NCI-H2196 (cell line): ENCODE results near the gene MUL1.

ENCODE experiments used
- DNase-seq: peaks from one replicate; lab custom pipeline; 2025; ENCODE audit not compliant: unreplicated experiment; lab: John Stamatoyannopoulos, UW

The MUL1 gene, protein sequence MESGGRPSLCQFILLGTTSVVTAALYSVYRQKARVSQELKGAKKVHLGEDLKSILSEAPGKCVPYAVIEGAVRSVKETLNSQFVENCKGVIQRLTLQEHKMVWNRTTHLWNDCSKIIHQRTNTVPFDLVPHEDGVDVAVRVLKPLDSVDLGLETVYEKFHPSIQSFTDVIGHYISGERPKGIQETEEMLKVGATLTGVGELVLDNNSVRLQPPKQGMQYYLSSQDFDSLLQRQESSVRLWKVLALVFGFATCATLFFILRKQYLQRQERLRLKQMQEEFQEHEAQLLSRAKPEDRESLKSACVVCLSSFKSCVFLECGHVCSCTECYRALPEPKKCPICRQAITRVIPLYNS

DNA sequence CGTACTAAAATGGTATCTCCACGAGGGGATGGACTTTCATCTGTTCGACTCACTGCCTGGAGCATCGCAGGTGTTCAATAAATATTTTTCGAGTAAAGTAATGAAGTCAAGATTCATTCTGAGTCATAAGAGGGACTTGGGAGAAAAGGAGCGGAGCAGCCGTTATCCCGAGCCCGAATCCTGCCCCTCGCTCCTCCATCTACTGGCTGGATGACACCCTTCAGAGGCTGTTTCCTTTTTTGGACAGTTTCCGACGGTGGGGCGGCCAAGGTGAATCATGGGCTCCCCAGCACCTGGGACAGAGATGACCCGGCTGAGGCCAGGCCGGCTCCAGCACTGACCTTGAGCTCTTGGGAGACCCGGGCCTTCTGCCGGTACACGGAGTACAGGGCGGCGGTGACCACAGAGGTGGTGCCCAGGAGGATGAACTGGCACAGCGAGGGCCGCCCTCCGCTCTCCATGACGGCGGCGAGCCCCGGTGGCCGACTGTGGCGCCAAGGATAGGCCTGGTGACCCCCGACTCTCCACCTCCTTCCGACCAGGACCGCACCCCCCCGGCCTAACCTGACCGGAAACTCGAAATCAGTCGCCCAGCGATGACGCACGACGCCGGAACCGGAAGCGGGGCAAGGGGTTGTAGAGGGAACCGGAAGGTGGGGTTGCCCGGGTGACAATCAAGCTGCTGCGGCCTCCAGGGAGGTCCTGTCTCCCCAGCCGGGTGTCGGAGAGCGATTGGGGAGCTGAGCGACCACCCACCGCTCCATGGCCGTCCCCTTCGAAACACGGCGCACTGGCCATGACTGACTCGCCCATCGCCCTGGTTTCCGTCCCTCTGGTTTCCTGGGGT, at the start of gene MUL1:
TSS of gene MUL1 (minus strand) at position 588 of the 847 bp plus-strand sequence. CDS start at position 461, 127 bp downstream.
- DNase-seq, result peak; percentile 93

DNA sequence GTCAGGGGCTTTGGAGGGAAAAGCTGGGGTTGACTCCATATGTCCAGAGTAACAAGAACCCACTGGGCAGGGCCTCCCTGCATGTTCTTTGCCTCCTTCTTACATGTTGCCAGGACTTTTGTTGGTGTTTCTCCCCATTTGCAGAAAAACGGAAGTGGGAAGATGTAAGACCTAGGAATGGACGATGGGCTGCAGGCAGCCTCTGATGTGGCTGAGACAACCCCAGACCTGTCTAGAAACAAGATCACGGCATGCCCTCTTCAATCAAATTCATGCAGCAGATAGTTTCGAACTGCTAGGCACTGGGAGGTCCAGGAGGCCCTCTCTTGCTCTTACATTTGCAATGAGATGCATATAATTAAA, 47.8 kb upstream of the MUL1 start:
- no peak for DNase-seq

DNA sequence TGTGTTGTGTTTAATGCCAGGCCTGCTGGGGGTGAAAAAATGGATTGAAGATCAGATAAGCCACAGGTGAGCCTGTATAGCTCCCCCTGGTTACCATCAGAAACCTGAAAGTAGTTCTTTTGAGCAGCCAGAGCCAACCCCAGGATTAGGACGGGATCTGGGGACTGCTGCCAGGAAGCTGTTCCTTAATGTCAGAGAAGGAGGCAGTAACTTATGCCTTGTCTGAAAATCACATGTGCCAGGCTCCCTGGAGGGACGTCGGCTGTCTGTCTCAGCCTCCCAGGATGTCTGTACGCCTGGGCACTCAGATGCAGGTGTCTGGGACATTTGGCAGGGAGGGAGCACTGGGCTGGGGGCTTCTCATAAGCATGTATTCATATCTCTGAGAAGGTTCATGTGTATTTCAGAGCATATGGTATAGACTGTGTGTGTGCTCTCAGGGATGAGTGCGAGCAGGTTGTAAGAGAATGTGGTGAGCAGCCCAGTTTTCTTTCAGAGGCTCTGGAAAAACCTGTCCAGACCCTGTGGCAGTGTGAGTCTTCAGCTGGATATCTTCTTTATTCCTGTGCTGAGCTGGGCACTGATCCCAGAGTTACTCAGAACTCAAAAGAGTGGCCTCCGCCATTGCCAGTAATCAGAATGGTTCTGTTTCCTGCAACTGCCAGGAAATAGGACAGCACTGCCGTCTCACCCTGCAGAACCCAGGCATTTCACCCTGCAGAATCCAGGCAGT, 47.2 kb upstream of the MUL1 start:
- DNase-seq, result no peak

DNA sequence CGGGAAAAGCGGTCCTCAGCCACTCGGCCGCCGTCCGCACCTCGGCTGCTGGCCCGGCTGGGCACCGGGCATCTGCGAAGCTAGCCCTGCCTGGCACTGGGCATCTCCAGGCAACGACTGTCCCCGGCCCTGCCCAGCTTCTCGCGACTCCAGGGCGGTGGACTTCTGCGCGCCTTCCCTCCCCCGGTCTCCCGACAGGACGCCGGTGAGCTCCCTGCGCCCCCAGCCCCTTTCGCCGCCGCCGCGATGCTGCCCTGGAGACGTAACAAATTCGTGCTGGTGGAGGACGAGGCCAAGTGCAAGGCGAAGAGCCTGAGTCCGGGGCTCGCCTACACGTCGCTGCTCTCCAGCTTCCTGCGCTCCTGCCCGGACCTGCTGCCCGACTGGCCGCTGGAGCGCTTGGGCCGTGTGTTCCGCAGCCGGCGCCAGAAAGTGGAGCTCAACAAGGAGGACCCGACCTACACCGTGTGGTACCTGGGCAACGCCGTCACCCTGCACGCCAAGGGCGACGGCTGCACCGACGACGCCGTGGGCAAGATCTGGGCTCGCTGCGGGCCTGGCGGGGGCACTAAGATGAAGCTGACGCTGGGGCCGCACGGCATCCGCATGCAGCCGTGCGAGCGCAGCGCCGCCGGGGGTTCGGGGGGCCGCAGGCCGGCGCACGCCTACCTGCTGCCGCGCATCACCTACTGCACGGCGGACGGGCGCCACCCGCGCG, 44.9 kb upstream of the MUL1 start:
- DNase-seq, result peak; percentile 17

DNA sequence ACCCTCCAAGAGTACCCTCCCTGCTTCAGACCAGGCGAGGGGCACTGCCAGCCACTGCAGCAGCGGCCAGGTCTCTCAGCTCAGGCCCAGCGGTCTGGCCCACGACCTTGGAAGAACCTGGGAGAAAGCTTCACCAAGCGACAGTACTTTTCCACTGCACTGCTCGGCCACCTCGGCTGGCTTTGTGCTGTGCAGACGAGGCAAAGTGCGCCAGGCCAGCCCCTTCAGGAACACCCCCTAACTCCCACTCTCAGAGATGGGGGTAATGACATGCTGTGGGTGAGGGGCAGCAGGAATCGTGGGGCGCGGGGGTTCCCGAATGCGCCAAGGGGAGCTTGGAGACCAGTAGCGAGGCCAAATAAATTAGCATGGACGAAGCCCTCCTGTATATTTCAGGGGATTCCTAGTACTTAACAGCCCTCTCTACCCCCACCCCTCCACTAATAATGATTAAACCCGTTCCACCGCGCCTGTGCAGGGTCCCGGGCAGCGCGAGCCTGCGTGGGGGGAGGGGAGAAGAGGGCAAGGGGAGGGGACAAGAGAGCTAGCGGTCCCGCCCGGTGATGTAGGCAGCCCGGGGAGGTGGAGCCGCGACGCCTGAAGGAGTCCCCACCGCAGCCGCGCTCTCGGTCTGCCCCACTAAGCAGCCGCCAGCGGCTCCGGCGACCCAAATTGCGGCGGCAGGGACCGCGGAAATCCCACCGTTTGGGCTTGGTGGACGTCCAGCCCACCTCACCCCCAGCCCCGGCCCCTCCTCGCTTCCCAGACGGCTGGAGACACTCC, 44.2 kb upstream of the MUL1 start, which contains the start of gene FAM43B:
TSS of gene FAM43B (plus strand) at position 629 of the 783 bp plus-strand sequence. CDS start 401 bp downstream, outside the sequence.
- DNase-seq, result peak; percentile 33

DNA sequence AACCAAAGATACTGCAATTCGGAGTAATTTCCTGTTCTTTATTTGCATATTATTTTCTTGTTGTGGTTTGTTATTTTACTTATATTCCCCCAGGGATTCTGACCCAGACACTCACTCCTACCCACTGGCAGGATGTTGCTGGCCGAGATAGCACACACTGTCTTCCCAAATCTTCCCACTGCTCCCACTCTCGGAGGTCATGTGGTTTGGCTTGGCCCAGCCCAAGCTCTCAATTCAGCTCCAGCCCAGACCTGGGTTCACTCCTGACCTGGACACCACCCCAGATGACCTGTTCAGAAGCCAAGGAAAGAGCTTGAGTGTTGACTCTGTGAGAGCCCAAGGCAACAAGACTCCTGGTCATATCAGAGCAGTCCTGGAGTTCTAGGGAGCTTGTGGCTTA, 43.2 kb upstream of the MUL1 start:
- DNase-seq, result no peak

DNA sequence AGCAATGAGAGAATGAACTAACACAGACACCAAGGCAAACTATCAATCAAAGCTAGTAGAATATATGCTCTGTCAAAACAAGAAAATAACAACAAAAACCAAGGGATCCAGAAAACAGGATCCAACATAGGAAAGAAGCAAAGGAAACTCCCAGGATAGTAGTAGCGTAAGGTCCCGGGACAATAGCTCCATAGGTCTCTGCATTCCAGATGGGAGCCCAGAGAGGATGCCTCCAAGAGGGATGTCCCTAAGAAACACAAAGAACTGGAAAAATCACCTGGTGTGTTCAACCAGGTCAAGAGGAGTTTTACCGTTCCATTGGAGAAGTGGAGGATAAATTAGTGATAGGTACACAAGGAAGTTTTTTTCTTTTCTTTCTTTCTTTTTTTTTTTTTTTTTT, 38.7 kb upstream of the MUL1 start:
- DNase-seq, result no peak

DNA sequence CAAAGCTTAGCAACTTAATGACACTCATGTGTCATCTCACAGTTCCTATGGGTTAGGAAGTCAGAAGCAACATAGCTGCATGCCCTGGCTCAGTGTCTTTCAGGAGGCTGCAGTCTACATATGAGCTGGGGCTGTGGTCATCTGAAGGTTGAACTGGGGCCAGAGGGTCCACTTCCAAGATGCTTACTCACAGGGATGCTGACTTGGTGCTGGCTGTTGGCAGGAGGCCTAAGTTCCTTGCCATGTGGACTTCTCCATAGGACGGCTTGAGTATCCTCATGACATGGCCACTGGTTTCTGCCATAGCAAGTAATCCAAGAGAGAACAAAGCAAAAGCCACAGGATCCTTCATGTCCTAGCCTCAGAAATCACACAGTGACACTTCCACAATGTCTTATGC, 32.3 kb upstream of the MUL1 start:
- no peak for DNase-seq

DNA sequence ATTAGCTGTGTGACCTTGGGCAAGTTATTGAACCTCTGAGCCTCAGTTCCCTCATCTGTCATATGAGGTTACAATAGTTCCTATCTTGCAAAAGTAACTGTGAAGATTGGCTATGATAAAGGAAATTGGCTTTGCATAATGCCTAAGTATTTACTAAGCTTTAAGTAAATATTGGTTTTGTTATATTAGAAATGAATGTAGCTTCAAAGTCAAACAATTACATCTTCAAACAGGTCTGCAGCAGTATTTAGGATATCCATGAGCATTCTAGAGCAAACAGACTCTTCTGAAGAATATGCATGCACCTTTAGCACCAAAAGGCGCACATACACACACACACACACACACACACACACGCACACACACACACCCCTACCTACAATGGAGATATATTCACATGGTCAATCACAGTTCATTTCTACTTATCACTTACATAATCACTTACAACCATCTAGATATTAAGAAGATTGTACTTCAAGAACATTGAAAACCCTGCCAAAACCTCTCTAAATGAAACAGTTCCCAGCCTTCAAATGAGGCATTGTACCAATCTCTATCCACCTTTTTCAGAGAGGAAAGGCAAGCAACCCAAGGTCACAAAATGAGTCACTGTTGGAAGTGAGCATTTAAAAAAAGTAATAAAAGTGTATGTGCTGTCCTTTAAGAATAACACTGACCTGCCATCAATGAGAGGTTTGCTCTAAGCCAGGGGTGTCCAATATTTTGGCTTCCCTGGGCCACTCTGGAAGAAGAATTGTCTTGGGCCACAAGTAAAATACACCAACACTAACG, 31.0 kb upstream of the MUL1 start:
- peak; percentile 12 for DNase-seq

DNA sequence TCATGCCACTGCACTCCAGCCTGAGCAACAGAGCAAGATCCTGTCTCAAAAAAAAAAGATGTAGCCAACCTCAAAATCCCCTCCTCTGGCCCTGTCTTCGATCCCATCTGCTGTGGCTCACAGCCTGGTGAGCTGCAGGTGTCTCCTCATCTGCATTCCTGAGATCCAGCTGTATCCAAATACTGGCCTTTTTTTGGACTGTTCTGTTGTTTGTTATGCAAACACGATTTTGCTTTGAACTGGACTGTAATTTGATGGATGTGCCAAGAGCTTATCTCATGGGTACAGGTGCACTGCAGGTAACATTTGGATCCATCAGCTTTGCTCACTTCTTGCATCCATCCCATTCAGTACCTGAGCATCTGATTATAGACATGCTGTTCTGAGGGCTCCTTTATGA, 30.3 kb upstream of the MUL1 start:
- peak; percentile 24 for DNase-seq

DNA sequence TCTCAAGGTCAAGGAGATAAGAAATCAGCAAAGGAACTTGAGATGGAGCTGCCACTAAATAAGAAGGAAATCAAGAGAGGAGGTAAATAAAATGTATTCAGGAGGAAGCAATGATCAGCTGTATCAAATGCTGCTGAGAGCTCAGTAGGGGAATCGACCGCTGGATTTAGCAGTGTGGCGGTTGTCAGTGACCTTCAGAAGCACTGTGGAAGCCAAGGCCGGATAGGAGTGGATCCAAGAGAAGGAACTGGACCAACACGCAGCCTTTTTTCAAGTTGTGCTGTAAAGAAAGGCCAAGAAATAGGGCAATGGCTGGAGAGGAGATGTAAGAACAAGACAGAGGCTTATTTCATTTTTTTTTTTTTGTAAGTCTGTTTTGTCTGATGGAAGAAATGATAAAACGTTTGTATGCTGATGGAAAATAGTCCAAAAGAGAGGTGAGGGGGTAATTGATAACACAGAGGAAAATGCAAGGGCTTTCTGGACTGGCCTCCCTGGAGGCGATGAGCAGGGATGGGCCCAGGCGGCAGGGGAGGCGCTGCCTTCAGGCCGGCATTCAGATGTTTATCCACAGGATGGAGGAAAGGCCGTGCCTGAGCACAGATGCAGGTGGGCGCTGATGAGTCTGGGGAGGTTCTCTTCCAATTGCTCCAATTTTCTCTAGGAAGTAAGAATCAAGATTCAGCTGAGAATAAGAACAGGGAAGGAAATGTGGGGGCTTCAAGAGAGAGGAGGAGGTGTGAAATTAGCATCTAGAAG, 26.9 kb upstream of the MUL1 start:
- no peak for DNase-seq

DNA sequence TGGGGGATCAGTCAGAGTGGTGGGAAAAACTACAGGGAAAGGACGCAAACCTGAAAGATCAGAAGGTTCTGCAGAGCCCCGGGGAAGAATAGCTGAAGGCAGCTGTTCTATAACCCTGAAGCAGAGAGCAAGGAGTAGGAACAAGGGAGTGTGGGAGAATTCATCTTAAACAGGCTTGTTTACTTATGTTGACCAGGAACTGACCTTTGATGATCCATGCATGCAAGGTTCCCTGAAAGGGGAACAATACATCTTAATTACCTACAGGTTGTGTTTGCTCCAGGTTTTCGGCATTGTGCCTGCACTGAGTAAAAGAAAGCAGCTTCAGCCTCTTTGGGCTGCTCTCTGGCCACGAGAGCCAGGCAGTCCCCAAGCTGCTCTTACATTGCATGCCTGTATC, 25.7 kb upstream of the MUL1 start:
- DNase-seq, result no peak

DNA sequence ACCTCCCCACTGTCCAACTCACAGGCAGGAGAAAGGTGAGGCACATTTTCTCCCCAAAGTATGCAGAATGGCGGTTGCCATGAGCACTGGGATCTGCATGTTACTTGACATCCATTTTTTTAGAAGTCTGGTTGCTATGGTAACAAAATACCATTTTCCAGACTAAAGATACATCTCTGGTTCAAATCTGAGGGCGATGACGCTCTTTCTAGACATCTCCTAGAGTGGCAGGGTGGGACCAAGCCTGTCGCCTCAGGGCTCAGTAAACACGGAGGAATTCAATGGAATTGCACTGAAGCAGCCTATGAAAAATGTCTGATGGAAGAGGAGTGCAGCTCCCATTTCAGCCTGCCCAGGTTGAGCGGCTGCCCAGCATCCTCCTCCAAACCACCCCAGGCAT, 22.9 kb upstream of the MUL1 start:
- peak; percentile 19 for DNase-seq

DNA sequence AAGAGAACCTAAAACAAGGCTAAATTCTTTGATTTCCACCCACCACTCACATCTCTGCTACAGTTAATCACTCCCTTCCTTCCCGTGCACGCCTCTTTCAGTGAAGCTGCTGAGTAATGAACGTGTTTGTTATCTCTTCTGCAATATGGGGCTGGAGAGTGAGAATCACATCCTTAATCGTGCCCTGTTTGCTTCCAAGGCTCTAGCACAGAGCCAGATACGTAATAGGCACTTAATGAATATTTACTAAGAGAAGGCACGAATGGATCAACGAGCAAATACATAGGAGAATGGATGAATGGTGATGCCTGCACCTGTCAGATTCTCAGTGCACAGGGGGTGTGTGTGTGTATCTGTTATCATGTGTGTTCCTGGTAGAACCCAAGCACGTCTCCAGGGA, 22.4 kb upstream of the MUL1 start:
- no peak for DNase-seq

DNA sequence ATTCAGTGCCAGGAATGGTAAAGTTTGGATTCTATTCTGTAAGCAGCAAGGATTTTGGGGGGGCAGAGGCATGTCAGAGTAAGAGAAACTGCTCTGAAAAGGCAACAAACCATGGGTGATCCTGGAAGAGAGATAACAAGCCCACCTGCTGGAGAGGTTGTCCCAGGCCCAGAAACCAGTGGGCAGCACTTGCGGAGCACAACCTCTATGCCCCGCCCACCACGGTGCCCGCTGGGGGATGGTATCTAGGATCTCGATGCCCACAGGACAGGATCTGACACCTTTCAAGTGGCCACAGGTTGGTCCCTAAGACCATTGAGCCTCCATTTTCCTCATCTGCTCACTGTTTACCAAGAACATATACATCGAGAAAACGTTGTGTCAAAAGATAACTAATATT, 20.3 kb upstream of the MUL1 start:
- DNase-seq, result no peak

DNA sequence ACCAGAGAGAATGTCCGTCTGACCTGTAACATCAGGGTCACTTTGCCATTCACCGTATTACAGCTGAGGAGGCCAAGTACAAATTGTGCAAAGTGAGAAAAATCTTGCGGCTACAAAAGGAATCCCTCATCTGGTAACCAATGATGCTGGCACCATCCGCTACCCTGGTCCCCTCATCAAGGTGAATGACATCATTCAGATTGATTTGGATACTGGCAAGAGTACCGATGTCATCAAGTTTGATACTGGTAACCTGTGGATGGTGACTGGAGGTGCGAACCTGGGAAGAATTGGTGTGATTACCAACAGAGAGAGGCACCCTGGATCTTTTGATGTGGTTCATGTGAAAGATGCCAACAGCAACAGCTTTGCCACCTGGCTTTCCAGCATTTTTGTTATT, 18.3 kb upstream of the MUL1 start:
- DNase-seq, result no peak

DNA sequence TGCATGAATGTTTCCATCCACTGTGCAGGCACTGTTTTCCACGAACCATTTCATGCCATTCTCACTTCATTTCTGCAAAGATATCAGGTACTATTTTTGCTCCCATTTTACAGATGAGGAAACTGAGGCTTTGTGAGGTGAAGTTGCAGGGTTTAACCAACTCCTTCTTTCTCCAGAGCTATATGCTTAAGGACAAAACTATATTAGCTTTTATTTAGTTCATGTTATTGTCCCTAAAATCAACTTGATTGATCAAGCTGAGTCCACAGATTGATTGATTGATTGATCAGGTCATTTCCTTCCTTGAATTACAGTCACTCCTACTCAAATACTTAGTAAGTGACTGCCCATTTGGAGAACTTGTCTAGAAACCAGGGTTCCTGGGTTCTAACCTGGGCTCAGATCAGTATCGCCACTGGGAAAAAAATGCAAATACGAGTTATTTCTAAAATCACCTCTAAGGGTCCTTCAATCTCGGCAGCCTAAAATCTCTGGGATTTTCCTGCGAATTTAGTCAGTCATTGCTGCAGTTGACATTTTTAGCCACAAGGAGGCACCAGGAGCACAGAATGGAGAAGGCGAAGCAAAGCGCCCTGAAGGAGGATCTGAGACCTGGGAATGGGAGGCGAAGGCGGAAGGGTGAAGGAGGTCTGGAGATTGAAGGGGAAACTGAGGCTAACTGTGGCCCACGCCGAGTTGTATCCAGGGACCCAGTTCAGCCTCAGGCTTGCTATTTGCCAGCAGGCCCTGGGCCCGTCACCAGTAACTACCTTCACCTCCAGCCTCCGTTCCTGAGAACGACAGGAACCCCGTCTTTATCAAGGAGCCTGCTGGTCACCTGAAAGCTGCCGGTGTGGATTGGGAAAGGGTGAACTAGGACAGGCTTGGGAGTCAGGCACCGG, 14.3 kb upstream of the MUL1 start:
- DNase-seq, result peak; percentile 83
